IPS DF 4.7 (cell line): ENCODE results near the gene RTL9.

Experiments
- DNase-seq: peaks from one replicate; pipeline ENCODE4 v3.0.0-alpha.2; 2013; ENCODE audit warnings: low spot score; ENCODE audit errors: extremely low read depth

The RTL9 gene

DNA sequence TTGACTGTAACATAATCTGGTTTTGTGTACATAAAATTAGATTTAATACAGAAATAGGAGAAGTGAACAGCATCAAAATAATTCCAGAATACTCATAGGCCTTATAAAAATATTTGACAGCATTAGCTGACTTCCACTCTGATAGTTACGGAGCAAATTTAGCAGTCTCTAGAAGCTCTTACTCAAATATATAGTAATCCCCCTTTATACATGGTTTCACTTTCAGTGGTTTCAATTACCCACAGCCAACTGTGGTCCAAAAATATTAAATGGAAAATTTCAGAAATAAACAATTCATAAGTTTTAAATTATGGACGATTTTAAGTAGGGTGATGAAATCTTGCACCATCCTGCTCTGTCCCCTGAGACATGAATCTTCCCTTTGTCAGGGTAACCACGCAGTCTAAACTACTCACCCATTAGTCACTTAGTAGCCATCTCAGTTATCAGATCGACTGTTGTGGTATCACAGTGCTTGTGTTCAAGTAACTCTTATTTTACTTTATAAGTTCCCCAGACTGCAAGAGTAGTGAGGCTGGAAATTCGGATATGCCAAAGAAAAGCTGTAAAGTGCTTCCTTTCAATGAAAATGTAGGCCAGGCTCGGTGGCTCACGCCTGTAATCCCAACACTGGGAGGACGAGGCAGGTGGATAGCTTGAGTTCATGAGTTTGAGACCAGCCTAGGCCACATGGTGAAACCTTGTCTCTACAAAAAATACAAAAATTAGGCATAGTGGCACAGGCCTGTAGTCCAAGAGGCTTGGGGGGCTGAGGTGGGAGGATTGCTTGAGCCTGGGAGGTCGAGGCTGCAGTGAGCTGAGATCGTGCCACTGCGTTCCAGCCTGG is 17.2 kb upstream of the RTL9 start:
- DNase-seq = no peak

- DNase-seq = no peak
Observed at GRCh38 chrX:110346681-110347080, 12.0 kb upstream of the RTL9 start.

- no peak for DNase-seq
Observed at GRCh38 chrX:110359273-110359672, 625 bp downstream of the RTL9 start.

DNA sequence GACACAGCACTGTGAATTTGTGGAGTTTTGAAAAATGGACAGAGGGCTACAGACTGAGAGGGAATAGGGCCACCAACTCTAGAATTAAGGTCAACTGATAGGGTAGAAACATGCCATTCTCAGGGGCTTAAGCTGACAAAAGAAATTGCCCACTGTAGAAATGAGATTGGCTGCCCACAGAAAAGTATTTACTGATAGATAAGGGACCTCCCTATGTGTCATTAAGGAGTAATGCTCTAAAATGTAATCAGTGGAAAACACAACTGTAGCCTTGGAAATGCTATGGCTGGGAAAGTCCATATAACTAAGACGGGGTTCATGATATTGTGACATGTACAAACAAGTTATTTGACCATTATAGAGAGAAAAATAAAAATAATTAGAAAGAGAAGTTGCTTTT is 4.6 kb downstream of the RTL9 start:
- DNase-seq = no peak

- no peak for DNase-seq
Observed at GRCh38 chrX:110373310-110373709, 14.7 kb downstream of the RTL9 start.

GRCh38 chrX:110374559-110374958 is 15.9 kb downstream of the RTL9 start:
- DNase-seq = no peak

GRCh38 chrX:110381216-110381615 is 22.6 kb downstream of the RTL9 start:
- no peak for DNase-seq

DNA sequence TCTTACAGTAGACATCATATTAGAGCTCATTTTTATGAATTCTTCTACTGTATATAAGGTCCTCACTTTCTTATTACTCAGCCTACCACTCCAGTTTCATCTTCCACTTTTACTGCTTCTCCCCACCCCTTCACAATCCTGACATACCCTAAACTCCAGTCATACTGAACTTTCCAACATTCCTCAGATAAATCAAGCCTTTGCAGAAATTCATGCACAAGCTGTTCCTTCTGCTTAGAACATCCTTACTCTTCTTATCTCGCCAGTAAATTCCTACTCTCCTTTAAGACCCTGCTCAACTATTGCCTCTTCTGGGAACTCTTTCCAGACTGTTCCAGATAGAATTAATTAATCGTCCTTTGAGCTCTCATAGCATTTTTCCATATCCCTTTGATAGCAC is 24.8 kb downstream of the RTL9 start:
- no peak for DNase-seq

- DNase-seq = no peak
Observed at GRCh38 chrX:110384490-110384889, 25.8 kb downstream of the RTL9 start.

DNA sequence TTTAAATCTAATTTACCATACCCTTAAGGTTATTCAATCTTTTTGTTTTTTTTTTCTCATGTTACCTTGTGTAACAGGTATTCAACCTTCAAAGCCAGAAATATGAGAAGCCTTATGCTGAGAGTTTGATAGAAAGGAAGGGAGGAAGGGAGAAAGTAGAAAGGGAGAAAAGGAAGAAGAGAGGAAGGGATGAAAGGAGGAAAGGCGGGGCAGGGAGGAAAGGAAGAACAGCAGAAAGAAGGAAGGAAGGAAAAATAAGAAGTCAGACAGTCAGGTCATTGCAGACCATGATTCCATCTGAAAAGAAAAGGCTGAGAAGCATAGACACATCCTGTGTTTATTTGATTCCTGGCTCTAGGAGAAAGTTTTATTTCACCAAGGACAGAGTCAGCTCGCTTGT is 30.9 kb downstream of the RTL9 start:
- DNase-seq = no peak

- DNase-seq = no peak
Observed at GRCh38 chrX:110391086-110391485, 32.4 kb downstream of the RTL9 start.

DNA sequence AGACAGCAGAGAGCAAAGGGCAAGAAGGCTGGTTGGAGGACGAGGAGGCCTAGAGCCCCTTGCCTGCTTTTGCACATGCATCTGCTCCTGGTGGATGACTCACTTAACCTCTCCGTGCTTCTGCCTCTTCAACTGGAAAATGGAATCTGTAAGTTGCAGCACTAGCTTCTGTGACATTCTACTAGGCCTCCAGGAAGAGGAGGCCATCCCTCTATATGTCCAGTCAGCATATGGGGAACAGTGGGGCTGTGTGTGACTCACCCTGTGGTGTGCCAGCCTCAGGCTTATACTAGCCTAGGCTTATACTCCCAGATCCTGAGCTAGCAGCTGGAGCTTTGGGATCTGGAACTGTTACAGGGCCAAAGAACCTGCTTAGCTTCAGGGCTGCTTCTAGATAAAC is 36.0 kb downstream of the RTL9 start:
- DNase-seq = no peak

- DNase-seq = no peak
Observed at GRCh38 chrX:110395877-110396276, 37.2 kb downstream of the RTL9 start.

DNA sequence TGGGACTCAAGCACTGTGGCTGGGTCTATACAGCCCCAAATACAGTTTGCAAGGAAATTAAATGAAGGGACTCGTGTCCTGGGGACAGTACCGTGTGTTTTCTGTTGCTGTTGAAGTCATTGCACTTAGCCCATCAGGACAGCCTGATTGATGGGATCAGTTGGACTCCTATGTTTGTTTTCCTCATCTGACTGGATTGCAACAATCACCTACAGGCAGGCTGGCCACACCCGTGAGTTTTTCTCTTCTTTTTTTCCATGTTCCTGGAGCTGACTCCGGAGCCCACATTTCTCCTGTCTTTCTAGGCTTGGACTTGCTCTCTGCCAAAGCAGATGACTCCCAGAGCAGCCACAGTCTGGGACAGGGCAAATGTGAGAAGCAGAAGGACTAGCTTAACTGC is 38.1 kb downstream of the RTL9 start:
- DNase-seq = no peak

DNA sequence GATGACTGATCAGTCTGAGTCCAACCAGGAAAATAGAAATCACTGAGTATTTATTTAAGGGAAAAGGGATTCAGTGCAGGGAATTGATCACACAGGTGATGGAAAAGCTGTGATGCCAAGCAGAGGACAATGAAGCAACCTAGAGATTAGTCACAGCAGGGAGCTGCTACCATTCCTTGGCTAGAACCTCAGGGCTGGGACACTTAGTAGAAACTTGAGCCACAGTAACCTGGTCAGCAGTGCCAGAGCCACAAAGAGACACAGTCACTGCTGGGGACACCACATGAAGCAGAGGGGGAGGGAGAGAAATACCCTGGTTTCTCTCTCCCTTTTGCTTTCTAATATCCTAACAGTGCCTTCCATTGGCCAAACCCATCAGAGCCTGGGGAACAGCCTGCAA is 38.7 kb downstream of the RTL9 start:
- no peak for DNase-seq

DNA sequence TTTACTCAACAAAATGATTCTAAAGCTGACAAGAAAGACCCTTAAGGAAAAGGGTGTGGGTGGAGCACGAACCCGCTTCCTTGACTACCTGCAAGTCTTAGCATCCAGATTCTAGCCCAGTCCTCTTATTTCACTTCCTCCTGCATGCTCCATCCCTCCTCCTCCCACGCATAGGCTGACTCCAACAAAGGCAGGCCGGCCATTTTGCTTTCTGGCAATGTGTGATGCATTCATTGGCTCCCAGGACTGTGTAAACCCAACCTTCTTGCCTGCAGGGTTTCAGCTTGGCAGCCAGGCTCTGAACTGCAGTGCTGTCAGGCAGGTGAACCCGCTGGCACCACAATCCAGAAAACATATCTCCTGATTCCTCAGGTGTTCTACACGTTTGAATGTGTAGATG is 39.3 kb downstream of the RTL9 start:
- no peak for DNase-seq

DNA sequence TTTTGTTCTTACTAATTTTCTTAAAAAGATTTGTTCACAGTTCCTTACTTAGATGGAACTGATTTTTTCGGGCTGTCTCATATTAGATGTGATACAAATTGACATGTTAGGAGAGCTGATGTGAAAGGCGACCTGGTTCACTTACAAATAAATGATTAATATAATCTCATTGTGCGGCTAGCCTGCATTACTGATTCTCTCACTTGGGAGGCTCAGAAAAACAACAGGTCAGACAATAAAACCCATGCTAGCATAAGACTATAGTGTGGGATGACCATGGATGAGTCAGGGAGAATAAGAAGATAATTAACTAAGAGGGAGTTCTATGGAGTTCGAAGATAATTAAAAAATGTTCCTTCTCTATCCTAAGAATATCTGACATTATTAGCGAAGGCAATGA is 40.8 kb downstream of the RTL9 start:
- no peak for DNase-seq

DNA sequence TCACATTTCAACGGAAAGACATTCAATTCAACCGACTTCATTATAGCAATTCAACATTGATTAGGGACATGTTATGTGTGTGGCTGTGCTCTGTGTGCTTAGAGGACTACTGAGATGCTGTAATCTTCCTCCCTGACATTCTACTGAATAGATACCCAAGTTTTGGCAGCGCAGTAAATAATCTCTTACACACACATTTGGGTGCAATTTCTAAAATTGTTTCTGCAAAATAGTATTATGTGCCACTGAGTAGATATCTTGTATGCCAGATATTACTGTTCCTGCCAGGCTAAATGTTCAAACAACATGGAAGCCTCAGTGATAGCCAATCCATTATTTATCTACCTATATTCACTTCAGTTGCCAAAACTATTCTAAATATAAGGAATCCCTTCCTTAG is 41.3 kb downstream of the RTL9 start:
- no peak for DNase-seq

DNA sequence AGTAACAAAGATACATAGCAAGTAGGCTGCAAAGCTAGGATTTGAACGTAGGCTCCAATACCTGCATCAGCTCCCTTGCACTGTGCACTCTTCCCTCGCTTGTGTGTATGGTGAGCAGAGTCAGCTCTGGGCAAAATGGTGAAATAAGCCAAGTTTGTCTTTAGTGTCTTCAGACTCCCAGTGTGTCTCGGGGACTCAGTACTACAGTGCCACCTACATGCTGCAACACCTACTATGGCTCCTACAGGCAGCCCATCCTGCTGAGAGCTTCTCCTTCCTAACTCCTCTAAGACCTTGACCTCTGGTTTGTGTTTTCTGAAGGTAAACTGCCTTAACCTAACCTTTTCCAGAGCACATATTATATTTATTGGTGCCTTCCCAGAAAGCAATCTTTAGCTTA is 42.5 kb downstream of the RTL9 start:
- no peak for DNase-seq

DNA sequence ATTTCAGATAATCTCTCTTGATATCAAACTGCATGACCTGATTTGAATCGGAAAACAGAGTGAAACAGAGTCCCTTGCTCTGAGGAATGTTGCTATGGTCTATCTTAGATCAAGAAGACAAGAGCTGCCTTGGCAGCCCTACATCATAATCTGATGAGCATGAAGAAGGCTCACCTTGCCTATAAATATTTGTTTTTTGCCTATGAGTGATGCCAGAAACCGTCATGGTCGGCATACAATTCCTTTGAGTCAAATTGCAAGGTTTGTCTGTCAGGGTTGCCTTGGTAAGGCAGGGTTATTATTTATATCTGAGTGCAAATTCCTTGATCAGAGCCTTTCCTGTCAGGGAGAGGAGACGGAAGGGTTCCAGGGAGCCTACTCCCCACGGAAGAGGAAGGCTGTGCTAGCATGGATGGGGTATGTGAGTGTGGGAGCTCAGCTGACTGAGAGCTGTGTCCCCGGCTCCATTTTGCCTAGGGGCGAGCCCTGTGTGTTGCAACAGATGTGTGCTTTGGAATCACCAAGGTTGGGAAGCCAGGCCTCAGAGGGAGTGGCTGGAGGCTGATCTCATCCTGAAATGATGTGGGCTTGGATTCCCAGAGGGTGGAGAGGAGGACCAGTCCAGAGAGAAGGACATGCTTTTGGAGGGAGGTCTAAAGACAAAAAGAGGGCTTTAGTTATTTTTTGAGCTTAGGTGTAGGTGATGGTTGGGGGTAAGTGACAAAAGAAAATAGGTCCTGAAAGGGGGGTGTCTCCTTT is 43.6 kb downstream of the RTL9 start:
- no peak for DNase-seq

- no peak for DNase-seq
Observed at GRCh38 chrX:110402850-110403221, 44.2 kb downstream of the RTL9 start.

DNA sequence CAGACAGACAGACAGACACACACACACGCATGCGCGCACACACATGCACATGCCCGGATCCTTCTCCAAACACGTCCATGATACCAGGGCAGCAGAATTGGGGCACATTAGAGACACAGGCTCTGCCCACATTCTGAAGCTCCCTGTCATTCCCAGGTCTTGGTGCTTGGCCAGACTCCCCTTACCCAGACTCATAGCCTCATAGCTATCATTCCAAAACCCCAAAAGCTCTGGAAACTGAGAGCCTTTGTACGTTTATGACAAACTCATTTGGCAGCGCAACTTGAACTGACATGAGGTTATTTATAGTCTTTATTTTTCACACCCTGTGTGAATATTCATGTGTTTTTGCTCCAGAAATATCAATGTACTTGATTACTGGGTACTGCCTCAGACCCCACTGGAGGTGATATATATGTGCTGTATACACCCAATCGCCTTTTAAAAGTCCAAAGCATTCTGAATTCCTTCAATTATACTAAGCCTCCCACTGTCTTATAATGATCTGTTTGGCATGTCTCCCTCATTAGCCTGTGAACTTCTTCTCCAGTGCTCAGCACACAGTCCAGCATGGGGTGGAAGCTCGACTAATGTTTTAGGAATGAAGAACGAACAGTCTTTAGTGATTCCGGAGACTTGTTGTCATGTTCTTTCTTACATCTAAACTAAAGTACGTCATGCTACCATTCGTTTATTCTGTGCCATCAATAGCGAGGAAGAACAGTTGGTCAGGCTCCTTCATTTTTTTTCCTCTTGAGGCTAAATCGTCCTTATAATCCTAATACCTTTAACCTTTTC is 45.0 kb downstream of the RTL9 start:
- no peak for DNase-seq
